IMR-90 (cell line): Measurements from ENCODE around the gene MRPS9. TPM values are rescaled to one million over a fixed set of nuclear protein-coding genes. Genes with fewer than 3 reads are reported as not detected.
A peak's percentile ranks its signal among the peaks of the same experiment; 100 is the strongest.

Experiments used
- ATAC-seq: fragments of 200-7000 bp; cut with Tn5 transposase; 2 replicates; pipeline ENCODE4 v1.9.1; 2020; ENCODE audit warnings: low read depth, mild to moderate bottlenecking, moderate library complexity
- BruUV-seq: library from RNA; stranded (reverse); fragments of 400-500 nt; replicated peaks from 2 replicates; lab custom pipeline; 2021; lab: Mats Ljungman, UMichigan
- CTCF ChIA-PET: fragments of 300-600 bp; formaldehyde crosslinking; extraction: SDS; loops from one replicate; lab custom pipeline; 2021; ENCODE audit warnings: antibody characterized with exemption; lab: Yijun Ruan, JAX
- POLR2A ChIA-PET: fragments of 300-600 bp; sonication (Branson Sonifier 250); formaldehyde crosslinking; loops from one replicate; lab custom pipeline; 2022; ENCODE audit warnings: antibody characterized with exemption; ENCODE audit not compliant: unreplicated experiment; lab: Charles Lee
- DNase-seq: peaks from one replicate; pipeline ENCODE4 v3.0.0; 2013
- H2AFZ ChIP-seq: replicated peaks from 2 replicates; pipeline ENCODE3; 2013; ENCODE audit warnings: low read length, mild to moderate bottlenecking; ENCODE audit not compliant: poor library complexity
- H2AK5ac ChIP-seq: 2 replicates; pipeline ENCODE4 v1.6.1; 2013; ENCODE audit warnings: low read depth, low read length, inconsistent platforms
- H2AK9ac ChIP-seq: replicated peaks from 2 replicates; pipeline ENCODE3; 2013; ENCODE audit warnings: mild to moderate bottlenecking, low read depth, low read length, moderate library complexity; ENCODE audit not compliant: poor library complexity
- H2BK120ac ChIP-seq: 2 replicates; pipeline ENCODE4 v1.6.1; 2013; ENCODE audit warnings: low read depth, low read length, inconsistent platforms
- H2BK15ac ChIP-seq: 3 replicates; pipeline ENCODE4 v1.6.1; 2013; ENCODE audit warnings: low read depth, low read length, inconsistent platforms
- H2BK20ac ChIP-seq: 2 replicates; pipeline ENCODE4 v1.6.1; 2013; ENCODE audit warnings: low read depth, mild to moderate bottlenecking, inconsistent platforms, low read length, moderate library complexity
- H2BK5ac ChIP-seq: 2 replicates; pipeline ENCODE4 v1.6.1; 2013; ENCODE audit warnings: mild to moderate bottlenecking, low read depth, low read length, inconsistent platforms; ENCODE audit not compliant: poor library complexity, severe bottlenecking
- H3K14ac ChIP-seq: replicated peaks from 2 replicates; pipeline ENCODE4 v1.6.1; 2013; ENCODE audit warnings: low read depth, low read length, inconsistent platforms
- H3K18ac ChIP-seq: 2 replicates; pipeline ENCODE4 v1.6.1; 2013; ENCODE audit warnings: low read depth, low read length, control low read depth
- H3K23ac ChIP-seq: 2 replicates; pipeline ENCODE4 v1.6.1; 2013; ENCODE audit warnings: low read depth, low read length, inconsistent platforms
- H3K27ac ChIP-seq: 2 replicates; pipeline ENCODE4 v1.5.1; 2013; ENCODE audit warnings: mild to moderate bottlenecking, control low read depth, low read length; ENCODE audit not compliant: insufficient read depth
- H3K27me3 ChIP-seq: 2 replicates; pipeline ENCODE4 v1.6.1; 2013; ENCODE audit warnings: low read length; ENCODE audit not compliant: control insufficient read depth, insufficient read depth
- H3K36me3 ChIP-seq: 2 replicates; pipeline ENCODE4 v1.6.1; 2013; ENCODE audit warnings: low read length, mixed read lengths; ENCODE audit not compliant: control insufficient read depth, insufficient read depth
- H3K4ac ChIP-seq: 2 replicates; pipeline ENCODE4 v1.6.1; 2013; ENCODE audit warnings: low read depth, low read length, inconsistent platforms
- H3K4me1 ChIP-seq: 2 replicates; pipeline ENCODE4 v1.6.1; 2013; ENCODE audit warnings: low read length, mixed read lengths; ENCODE audit not compliant: control insufficient read depth, insufficient read depth
- H3K4me2 ChIP-seq: 2 replicates; pipeline ENCODE4 v1.6.1; 2013; ENCODE audit warnings: low read depth, mild to moderate bottlenecking, control low read depth, low read length, moderate library complexity
- H3K4me3 ChIP-seq: 2 replicates; pipeline ENCODE4 v1.5.1; 2013; ENCODE audit warnings: low read depth, mild to moderate bottlenecking, control low read depth, low read length, moderate library complexity; ENCODE audit not compliant: insufficient read depth
- H3K56ac ChIP-seq: 2 replicates; pipeline ENCODE4 v1.6.1; 2013; ENCODE audit warnings: low read length, inconsistent platforms; ENCODE audit not compliant: insufficient read depth; ENCODE audit errors: extremely low read depth
- H3K79me1 ChIP-seq, 2 experiments: 2 replicates each; pipeline ENCODE4 v1.6.1; 2013; ENCODE audit warnings: low read length in 2 of 2, inconsistent platforms in 1 of 2, low read depth in 1 of 2
- H3K9ac ChIP-seq: 2 replicates; pipeline ENCODE4 v1.6.1; 2013; ENCODE audit warnings: low read depth, low read length, control low read depth
- H3K9me1 ChIP-seq: 2 replicates; pipeline ENCODE4 v1.6.1; 2013; ENCODE audit warnings: low read length, inconsistent platforms; ENCODE audit not compliant: insufficient read depth
- H3K9me3 ChIP-seq: 2 replicates; pipeline ENCODE4 v1.6.1; 2013; ENCODE audit warnings: low read length; ENCODE audit not compliant: control insufficient read depth, insufficient read depth
- H4K20me1 ChIP-seq: 2 replicates; pipeline ENCODE4 v1.6.1; 2013; ENCODE audit warnings: low read length, inconsistent platforms; ENCODE audit not compliant: insufficient read depth
- H4K5ac ChIP-seq: 2 replicates; pipeline ENCODE4 v1.6.1; 2013; ENCODE audit warnings: mild to moderate bottlenecking, low read depth, low read length, control low read depth
- H4K8ac ChIP-seq, 2 experiments: 2 replicates each; pipeline ENCODE4 v1.6.1; 2013; ENCODE audit warnings: low read depth in 2 of 2, low read length in 2 of 2, control low read depth in 1 of 2, inconsistent platforms in 1 of 2
- H4K91ac ChIP-seq: 2 replicates; pipeline ENCODE4 v1.6.1; 2013; ENCODE audit warnings: low read depth, low read length, inconsistent platforms; ENCODE audit not compliant: insufficient read depth
- CEBPB ChIP-seq: IDR thresholded peaks from 2 replicates; pipeline ENCODE4 v1.6.1; 2012; ENCODE audit warnings: low read depth, low read length, improper control_type of control experiment
- RFX5 ChIP-seq: IDR thresholded peaks from 2 replicates; pipeline ENCODE4 v1.8.0; 2012; ENCODE audit warnings: low read depth, mild to moderate bottlenecking, low read length, moderate library complexity
- WGBS, 2 experiments: methylation state at CpG; one replicate each; pipeline versions ENCODE4 v1.1.5 to v1.1.7; 2013; ENCODE audit warnings: missing lambda C conversion rate in 2 of 2; ENCODE audit not compliant: insufficient read length in 1 of 2; ENCODE audit errors: extremely low coverage in 2 of 2; 5-methylcytosine and 5-hydroxymethylcytosine counted together
- dilution Hi-C: fragments of 300-500 bp; cut with HindIII; formaldehyde crosslinking; loops from one replicate; pipeline ENCODE4 v1.14.3; 2018; ENCODE audit warnings: low sequenced_read_pairs; ENCODE audit not compliant: unreplicated experiment
- in situ Hi-C: fragments of 300-500 bp; cut with MboI; formaldehyde crosslinking; loops from 3 replicates; pipeline ENCODE4 v1.14.3; 2019; ENCODE audit warnings: low sequenced_read_pairs, inconsistent platforms, mixed read lengths
- intact Hi-C: fragments of 100-400 bp; cut with micrococcal nuclease; formaldehyde crosslinking; loops from 2 replicates; pipeline ENCODE4 v1.10.0; 2022
- polyA plus RNA-seq, 3 experiments: library from polyadenylated mRNA; depleted of rRNA; stranded (reverse); fragments of >200 nt; gene quantifications; 2 replicates each; pipeline ENCODE4 v1.2.3, GENCODE V29; 2012; ENCODE audit warnings: low replicate concordance in 1 of 3
- total RNA-seq: library from RNA; depleted of rRNA; stranded (reverse); fragments of >200 nt; gene quantifications from 2 replicates; pipeline ENCODE4 v1.2.3, GENCODE V29; 2012

The MRPS9 gene
- total and polyA plus RNA-seq, 2 of the 4 experiments (the other 2 are of a cell fraction), result 20.6 to 27.7 TPM

DNA sequence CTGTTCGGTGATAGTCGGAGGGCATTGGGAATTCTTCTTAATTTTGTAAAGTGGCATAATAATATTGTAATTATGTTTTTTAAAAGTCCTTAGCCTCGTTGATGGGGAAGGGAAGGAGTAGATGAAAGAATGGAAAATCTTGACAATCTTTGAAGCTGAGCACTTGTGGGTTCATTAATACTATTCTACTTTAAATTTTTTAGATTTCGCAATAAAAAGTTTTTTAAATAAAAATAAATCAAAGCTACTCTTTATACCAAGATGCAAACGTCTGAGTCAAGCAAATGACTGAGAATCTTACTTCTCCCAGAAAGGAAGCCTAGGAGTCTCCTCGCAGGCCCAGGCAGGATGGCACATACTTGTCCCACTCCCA, 105.2 kb downstream of the MRPS9 start:
- no peak overlapping the region for H4K5ac ChIP-seq
- no peak overlapping the region for H2BK120ac ChIP-seq
- H2AK5ac ChIP-seq, result no peak overlapping the region
- H3K4me1 ChIP-seq, result no peaks in the 10 kb centered on the region
- intact Hi-C loops (no loop called here), in situ Hi-C loops (no loop called here), dilution Hi-C loops (no loop called here)
- no peak overlapping the region for H2BK15ac ChIP-seq
- no peak overlapping the region for H3K23ac ChIP-seq
- H3K4me2 ChIP-seq, result peak overlapping the region; percentile 52; the same call in 1 of the 2 replicates
- DNase-seq (no peak), ATAC-seq (no peak)
- WGBS, 2 experiments, result no CpG with 5 or more reads among the region's 6 CpGs
- H4K8ac ChIP-seq, result no peak overlapping the region
- no peaks in the 10 kb centered on the region for H4K20me1 ChIP-seq
- H3K4me3 ChIP-seq, result no peak overlapping the region; the same call in 1 of the 2 replicates
- H2AFZ ChIP-seq, result peak overlapping the region; percentile 74
- H2AK9ac ChIP-seq, result no peak overlapping the region
- POLR2A ChIA-PET, result no interaction called here
- no peak overlapping the region for H3K9ac ChIP-seq
- H3K27ac ChIP-seq, result no peak overlapping the region
- peaks cover 42% of the 10 kb centered on the region for H3K27me3 ChIP-seq
- H3K36me3 ChIP-seq, result no peaks in the 10 kb centered on the region
- H3K14ac ChIP-seq, result no peak overlapping the region
- H3K18ac ChIP-seq, result no peak overlapping the region
- H3K9me1 ChIP-seq, result no peaks in the 10 kb centered on the region; the same call in 1 of the 2 replicates
- no peak overlapping the region for H4K91ac ChIP-seq
- H3K4ac ChIP-seq, result no peak overlapping the region
- H3K79me1 ChIP-seq, result no peaks in the 10 kb centered on the region
- BruUV-seq, result no TSS peak
- no peak overlapping the region for H2BK20ac ChIP-seq
- H3K9me3 ChIP-seq, result no peaks in the 10 kb centered on the region
- CTCF ChIA-PET, result no interaction called here
- TF ChIP-seq CEBPB (peak; percentile 59), RFX5 (no peak)
- H3K56ac ChIP-seq, result no peak overlapping the region
- H2BK5ac ChIP-seq, result no peak overlapping the region
